Activated naive CD8-positive, alpha-beta T cell (primary cell): ENCODE measurements around the gene RRP1.
A peak's percentile ranks its signal among the peaks of the same experiment; 100 is the strongest.

Experiments
- H3K27ac Mint-ChIP-seq: one replicate; pipeline ENCODE4 v1.8.0; 2021; ENCODE audit warnings: mixed read lengths
- H3K27me3 Mint-ChIP-seq: one replicate; pipeline ENCODE4 v1.8.0; 2021; ENCODE audit warnings: mixed read lengths
- H3K36me3 Mint-ChIP-seq: one replicate; pipeline ENCODE4 v1.8.0; 2021; ENCODE audit warnings: mixed read lengths
- H3K4me1 Mint-ChIP-seq: one replicate; pipeline ENCODE4 v1.8.0; 2021; ENCODE audit warnings: low read depth, mixed read lengths
- H3K4me3 Mint-ChIP-seq: one replicate; pipeline ENCODE4 v1.8.0; 2021; ENCODE audit warnings: mild to moderate bottlenecking, mixed read lengths
- H3K9me3 Mint-ChIP-seq: one replicate; pipeline ENCODE4 v1.8.0; 2021; ENCODE audit warnings: low read depth, mixed read lengths

Gene RRP1

GRCh38 chr21:43779660-43780059 is 9.7 kb upstream of the RRP1 start:
- H3K9me3 Mint-ChIP-seq = no peaks in the 10 kb centered on the region
- no peak overlapping the region for H3K27ac Mint-ChIP-seq
- H3K4me1 Mint-ChIP-seq = peaks cover 33% of the 10 kb centered on the region
- H3K36me3 Mint-ChIP-seq = peaks cover 2% of the 10 kb centered on the region
- no peak overlapping the region for H3K4me3 Mint-ChIP-seq
- no peaks in the 10 kb centered on the region for H3K27me3 Mint-ChIP-seq

- Mint-ChIP-seq H3K4me3 (no peak overlapping the region), H3K9me3 (no peaks in the 10 kb centered on the region), H3K27ac (no peak overlapping the region), H3K4me1 (peaks cover 26% of the 10 kb centered on the region), H3K27me3 (no peaks in the 10 kb centered on the region), H3K36me3 (no peaks in the 10 kb centered on the region)
These were observed 7.5 kb upstream of the RRP1 start for GRCh38 chr21:43781846-43782245.

GRCh38 chr21:43782431-43783097 is 6.8 kb upstream of the RRP1 start:
- no peaks in the 10 kb centered on the region for H3K9me3 Mint-ChIP-seq
- H3K4me3 Mint-ChIP-seq = peak overlapping the region; percentile 51
- no peaks in the 10 kb centered on the region for H3K36me3 Mint-ChIP-seq
- peak overlapping the region; percentile 86 for H3K27ac Mint-ChIP-seq
- H3K27me3 Mint-ChIP-seq = no peaks in the 10 kb centered on the region
- H3K4me1 Mint-ChIP-seq = peaks cover 26% of the 10 kb centered on the region

GRCh38 chr21:43783098-43783700 is 6.2 kb upstream of the RRP1 start:
- Mint-ChIP-seq H3K27ac (peak overlapping the region; percentile 86), H3K36me3 (no peaks in the 10 kb centered on the region)

GRCh38 chr21:43785134-43785533 is 4.2 kb upstream of the RRP1 start:
- Mint-ChIP-seq H3K9me3 (no peaks in the 10 kb centered on the region), H3K4me3 (no peak overlapping the region), H3K4me1 (peaks cover 19% of the 10 kb centered on the region), H3K36me3 (no peaks in the 10 kb centered on the region), H3K27ac (no peak overlapping the region), H3K27me3 (no peaks in the 10 kb centered on the region)

More at GRCh38 chr21:43783098-43783700, 6.2 kb upstream of the RRP1 start:
- Mint-ChIP-seq H3K27me3 (no peaks in the 10 kb centered on the region), H3K4me1 (peaks cover 25% of the 10 kb centered on the region), H3K9me3 (no peaks in the 10 kb centered on the region), H3K4me3 (no peak overlapping the region)

- Mint-ChIP-seq H3K9me3 (no peaks in the 10 kb centered on the region), H3K36me3 (no peaks in the 10 kb centered on the region), H3K4me1 (peaks cover 29% of the 10 kb centered on the region), H3K27me3 (no peaks in the 10 kb centered on the region), H3K27ac (no peak overlapping the region), H3K4me3 (peak overlapping the region; percentile 45)
These were observed 3.0 kb upstream of the RRP1 start for GRCh38 chr21:43786300-43786806.

- H3K36me3 Mint-ChIP-seq = peaks cover 2% of the 10 kb centered on the region
- no peaks in the 10 kb centered on the region for H3K27me3 Mint-ChIP-seq
- peaks cover 32% of the 10 kb centered on the region for H3K4me1 Mint-ChIP-seq
- no peak overlapping the region for H3K27ac Mint-ChIP-seq
- H3K9me3 Mint-ChIP-seq = no peaks in the 10 kb centered on the region
- no peak overlapping the region for H3K4me3 Mint-ChIP-seq
These were observed 2.5 kb upstream of the RRP1 start for GRCh38 chr21:43786807-43787440.

- H3K36me3 Mint-ChIP-seq = peaks cover 4% of the 10 kb centered on the region
- no peaks in the 10 kb centered on the region for H3K27me3 Mint-ChIP-seq
- H3K9me3 Mint-ChIP-seq = no peaks in the 10 kb centered on the region
These were observed 690 bp downstream of the RRP1 start for GRCh38 chr21:43790010-43790524.

GRCh38 chr21:43792406-43792805 is 3.0 kb downstream of the RRP1 start:
- Mint-ChIP-seq H3K27me3 (no peaks in the 10 kb centered on the region), H3K9me3 (no peaks in the 10 kb centered on the region), H3K27ac (no peak overlapping the region), H3K4me1 (peaks cover 29% of the 10 kb centered on the region), H3K36me3 (peaks cover 6% of the 10 kb centered on the region), H3K4me3 (peak overlapping the region; percentile 80)

More at GRCh38 chr21:43790010-43790524, 690 bp downstream of the RRP1 start:
- Mint-ChIP-seq H3K27ac (peak overlapping the region; percentile 95), H3K4me3 (peak overlapping the region; percentile 98), H3K4me1 (peaks cover 28% of the 10 kb centered on the region)

- no peaks in the 10 kb centered on the region for H3K27me3 Mint-ChIP-seq
- H3K36me3 Mint-ChIP-seq = peaks cover 6% of the 10 kb centered on the region
- no peaks in the 10 kb centered on the region for H3K9me3 Mint-ChIP-seq
- H3K4me3 Mint-ChIP-seq = no peak overlapping the region
- no peak overlapping the region for H3K27ac Mint-ChIP-seq
- H3K4me1 Mint-ChIP-seq = peaks cover 29% of the 10 kb centered on the region
These were observed 3.9 kb downstream of the RRP1 start for GRCh38 chr21:43793243-43793642.

GRCh38 chr21:43794311-43794710 is 4.9 kb downstream of the RRP1 start:
- Mint-ChIP-seq H3K9me3 (no peaks in the 10 kb centered on the region), H3K4me3 (no peak overlapping the region), H3K27me3 (no peaks in the 10 kb centered on the region), H3K36me3 (peaks cover 6% of the 10 kb centered on the region), H3K4me1 (peaks cover 29% of the 10 kb centered on the region), H3K27ac (no peak overlapping the region)

- peaks cover 29% of the 10 kb centered on the region for H3K4me1 Mint-ChIP-seq
- peak overlapping the region; percentile 16 for H3K27ac Mint-ChIP-seq
- H3K4me3 Mint-ChIP-seq = no peak overlapping the region
- H3K27me3 Mint-ChIP-seq = no peaks in the 10 kb centered on the region
- H3K9me3 Mint-ChIP-seq = no peaks in the 10 kb centered on the region
- H3K36me3 Mint-ChIP-seq = peaks cover 6% of the 10 kb centered on the region
These were observed 5.5 kb downstream of the RRP1 start for GRCh38 chr21:43794857-43795256.

GRCh38 chr21:43797415-43797814 is 8.0 kb downstream of the RRP1 start:
- no peaks in the 10 kb centered on the region for H3K27me3 Mint-ChIP-seq
- no peak overlapping the region for H3K4me3 Mint-ChIP-seq
- H3K4me1 Mint-ChIP-seq = peaks cover 8% of the 10 kb centered on the region
- H3K36me3 Mint-ChIP-seq = peaks cover 2% of the 10 kb centered on the region
- H3K9me3 Mint-ChIP-seq = no peaks in the 10 kb centered on the region
- no peak overlapping the region for H3K27ac Mint-ChIP-seq

GRCh38 chr21:43797925-43798715 is 8.7 kb downstream of the RRP1 start:
- Mint-ChIP-seq H3K4me1 (peaks cover 6% of the 10 kb centered on the region), H3K27me3 (no peaks in the 10 kb centered on the region), H3K27ac (no peak overlapping the region), H3K9me3 (no peaks in the 10 kb centered on the region), H3K4me3 (no peak overlapping the region), H3K36me3 (peaks cover 2% of the 10 kb centered on the region)
